Measurements from ENCODE around the gene XRCC4. TPM values are rescaled to one million over a fixed set of nuclear protein-coding genes. Genes with fewer than 3 reads are reported as not detected.

XRCC4 gene
- total and polyA plus RNA-seq, 2 of the 8 experiments (the other 6 are each of a cell fraction or from before 2014, with no cell fraction given), result 3.0 to 8.3 TPM

- TF ChIP-seq GTF2F1 (IDR thresholded peaks at IDR 0.05; ENCODE audit: borderline replicate concordance, low read depth, low read length), result no peak
- no peak for TF ChIP-seq CBX8 (IDR thresholded peaks at IDR 0.05; ENCODE audit: borderline replicate concordance, low read depth, low read length)
- TF ChIP-seq BRCA1 (IDR thresholded peaks at IDR 0.05; ENCODE audit: low read depth, low read length), result no peak
- no peak for TF ChIP-seq RAD21 (IDR thresholded peaks at IDR 0.05 in 1 of 2, conservative IDR thresholded peaks at IDR 0.05 in 1 of 2; ENCODE audit: low read depth in 2 of 2, low read length in 2 of 2)
These were observed 132.6 kb downstream of the XRCC4 start (continued) for GRCh38 chr5:83209963-83210362.
